ENCODE measurements around the gene CAMK2A.

CAMK2A gene

DNA sequence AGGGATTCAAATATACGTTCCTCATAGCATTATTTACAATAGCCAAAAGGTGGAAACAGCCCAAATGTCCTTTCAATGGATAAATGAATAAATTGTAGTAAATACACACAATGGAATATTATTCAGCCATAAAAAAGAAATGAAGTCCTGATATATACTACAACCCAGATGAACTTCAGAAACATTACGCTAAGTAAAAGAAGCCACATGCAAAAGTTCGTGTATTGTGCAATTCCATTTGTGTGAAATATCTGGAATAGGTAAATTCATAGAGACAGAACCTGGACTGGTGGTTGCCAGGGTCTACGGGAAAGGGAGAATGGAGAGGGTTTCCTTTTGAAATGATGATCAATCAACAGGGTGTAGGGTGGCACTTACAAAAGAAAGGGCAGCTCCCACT, 25.7 kb upstream of the CAMK2A start:
- no peak for DNase-seq

DNA sequence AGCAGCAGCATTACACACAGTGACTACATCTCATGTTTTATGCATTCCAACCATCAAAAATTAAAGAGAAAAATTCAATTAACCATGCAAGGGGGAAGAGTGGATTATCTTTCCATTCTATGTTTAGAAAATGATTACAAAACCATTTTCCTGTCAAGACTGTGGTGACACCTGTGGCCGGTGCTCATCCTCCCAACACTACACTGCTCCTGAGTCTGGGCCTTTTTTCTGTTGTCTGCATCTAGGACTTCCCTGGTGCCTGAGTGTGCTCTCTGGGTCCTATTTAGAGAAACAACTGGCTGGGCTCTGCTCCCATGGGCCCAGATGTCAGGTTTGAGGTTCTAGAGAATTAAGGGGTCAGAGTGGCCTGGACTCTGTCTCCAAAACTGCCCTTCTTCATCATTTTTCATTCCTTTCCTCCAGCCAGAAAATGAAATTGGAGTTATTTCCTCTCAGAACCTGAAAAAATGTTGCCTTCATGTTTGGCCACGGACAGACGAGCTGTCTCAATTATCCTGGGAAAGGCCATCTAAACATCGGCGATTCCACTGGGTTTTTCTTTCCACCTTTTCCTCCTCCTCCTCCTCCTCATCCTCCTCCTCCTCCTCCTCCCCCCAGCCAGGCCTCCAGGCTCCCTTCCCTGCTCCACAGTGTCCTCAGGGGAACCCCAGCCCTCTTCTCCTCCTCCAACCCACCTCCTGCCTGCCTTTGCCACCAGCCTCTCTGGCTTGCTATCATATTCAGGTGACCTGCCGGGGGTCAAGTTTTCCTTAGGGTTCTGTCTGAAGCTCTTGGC, 24.5 kb upstream of the CAMK2A start:
- DNase-seq: no peak

DNA sequence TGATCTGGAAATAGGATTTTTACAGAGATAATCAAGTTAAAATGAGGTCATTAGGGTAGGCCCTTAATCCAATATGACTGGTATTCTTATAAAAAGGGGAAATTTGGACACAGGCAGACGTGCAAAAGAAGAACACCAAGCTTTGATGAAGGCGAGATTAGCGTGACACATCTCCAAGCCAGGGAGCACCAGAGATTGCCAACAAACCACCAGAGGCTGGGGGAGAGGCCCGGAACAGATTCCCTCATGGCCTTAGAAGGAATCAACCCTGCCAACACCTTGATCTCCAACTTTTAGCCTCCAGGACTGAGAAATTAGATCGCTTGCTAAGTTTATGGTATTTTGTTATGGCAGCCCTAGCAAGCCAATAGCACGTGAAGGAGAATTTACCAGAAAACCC, 23.9 kb upstream of the CAMK2A start:
- no peak for DNase-seq

DNA sequence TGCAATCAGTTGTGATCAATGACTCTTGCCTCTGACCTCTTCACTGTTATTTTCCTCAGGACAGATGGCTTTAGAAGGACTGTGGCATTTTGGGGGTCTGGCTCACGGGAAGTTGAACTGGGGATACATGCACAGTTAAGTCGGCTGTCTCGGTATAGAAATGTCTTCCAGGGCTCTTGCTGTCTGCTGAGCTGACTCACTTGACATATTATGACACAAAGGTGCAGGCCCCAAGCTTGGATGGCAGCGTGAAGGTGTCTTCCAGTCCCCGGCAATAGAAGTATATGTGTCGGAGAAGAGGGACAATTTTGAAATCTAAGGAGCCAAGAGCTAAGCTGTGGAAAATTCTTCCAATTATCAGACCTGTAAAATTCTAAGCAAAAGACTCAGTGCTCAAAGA, 22.9 kb upstream of the CAMK2A start:
- DNase-seq: no peak

DNA sequence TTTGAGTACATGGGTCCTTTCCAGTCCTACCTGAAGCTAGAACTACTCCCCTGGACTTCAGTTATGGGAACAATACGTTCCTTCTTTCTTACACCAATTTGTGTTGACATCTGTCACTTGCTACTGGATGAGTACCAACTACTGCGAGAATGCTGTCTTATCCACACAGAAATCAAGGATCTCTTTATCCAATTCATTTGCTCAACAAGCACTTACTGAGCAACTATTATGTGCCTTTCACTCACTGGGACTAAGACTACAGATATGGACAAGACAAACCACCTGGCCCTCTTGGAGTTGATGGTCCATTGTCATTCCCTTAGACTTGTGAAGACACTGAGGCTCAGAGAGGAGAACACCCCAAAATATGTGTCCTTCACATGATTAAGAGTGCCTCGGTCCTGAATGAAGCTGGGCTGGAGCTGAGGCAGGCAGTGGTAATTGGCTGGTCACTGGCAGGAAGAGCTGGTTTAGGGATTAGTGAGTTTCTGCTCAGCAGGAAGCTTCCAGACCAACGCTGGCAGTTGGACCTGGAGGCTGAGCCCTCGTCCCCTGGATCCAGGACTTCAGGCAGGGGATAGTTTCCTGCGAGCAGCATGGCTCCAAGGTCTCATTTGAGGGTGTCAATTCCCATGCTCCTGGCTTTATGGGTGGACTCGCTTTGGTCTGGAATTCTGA, 21.6 kb upstream of the CAMK2A start:
- no peak for DNase-seq

DNA sequence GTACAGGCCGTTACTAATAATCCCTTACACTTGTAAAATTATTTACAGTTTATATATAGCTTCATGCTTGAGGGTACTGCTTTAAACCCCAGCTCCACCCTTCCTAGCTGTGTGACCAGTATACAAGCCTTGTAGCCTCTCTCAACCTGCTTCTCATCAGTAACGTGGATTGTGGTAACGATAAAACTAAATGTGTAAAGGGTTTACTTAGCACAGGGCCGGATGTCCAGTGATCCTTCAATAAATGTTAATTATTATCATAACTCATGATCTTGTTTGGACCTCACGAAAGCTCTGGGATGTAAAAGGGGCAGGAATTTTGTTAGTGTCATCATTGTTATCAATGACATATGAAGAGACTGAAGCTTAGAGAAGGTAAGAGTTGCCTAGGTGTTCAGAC, 20.7 kb upstream of the CAMK2A start:
- DNase-seq: no peak

DNA sequence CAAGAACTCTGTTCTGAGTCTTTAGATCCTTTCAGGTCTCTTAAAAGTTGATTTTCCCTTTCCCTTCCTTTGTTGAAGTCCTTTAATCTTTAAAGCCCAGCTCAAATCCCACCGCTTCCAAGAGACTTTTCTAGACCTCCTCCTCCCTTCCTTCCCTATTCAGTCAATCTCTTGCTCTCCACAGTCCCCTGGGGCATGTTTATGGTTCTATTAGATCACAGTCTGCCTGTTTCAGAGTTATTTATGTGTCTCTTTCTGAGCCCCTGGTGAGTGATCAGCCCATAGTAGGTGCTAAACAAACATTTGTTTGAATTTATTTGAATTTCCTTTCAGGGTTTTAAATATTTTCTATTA, 20.3 kb upstream of the CAMK2A start:
- no peak for DNase-seq

DNA sequence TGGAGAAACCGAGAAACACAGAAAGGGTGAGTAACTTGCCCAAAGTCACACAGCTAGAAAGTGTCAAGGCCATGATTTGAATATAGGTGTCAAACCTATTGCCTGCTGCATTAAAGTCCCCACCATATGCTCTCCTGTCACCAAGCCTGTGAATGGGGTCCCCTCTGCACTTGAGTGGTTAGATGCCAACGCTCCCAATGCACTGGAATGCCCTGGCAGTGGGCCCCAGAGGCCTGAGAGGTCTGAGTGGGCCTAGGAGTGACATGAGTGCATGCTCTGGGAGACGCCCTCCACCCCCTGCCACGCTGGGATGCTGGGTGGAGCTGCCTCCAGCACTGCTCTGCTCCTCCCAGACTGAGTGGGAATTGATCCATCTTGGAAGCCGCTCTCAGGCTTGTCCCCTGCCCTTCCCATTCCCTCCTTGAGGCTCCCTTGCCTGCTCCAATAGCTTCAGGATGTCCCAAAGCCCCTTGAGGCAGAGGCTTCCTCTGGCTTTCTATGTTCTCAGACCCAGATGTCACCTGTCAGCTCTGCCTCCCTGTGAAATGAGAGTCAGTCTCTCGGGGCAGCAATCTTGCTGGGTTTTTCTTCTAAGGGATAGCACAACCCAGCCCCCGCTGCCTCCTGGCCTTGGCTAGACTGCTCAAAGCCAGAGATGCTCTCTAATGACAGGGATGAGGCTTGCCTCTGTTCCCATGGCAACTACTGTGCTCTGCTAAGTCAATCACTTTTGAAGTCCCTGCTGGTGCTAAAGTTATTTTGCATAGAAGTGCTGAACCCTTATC, 19.7 kb upstream of the CAMK2A start:
- DNase-seq: no peak

DNA sequence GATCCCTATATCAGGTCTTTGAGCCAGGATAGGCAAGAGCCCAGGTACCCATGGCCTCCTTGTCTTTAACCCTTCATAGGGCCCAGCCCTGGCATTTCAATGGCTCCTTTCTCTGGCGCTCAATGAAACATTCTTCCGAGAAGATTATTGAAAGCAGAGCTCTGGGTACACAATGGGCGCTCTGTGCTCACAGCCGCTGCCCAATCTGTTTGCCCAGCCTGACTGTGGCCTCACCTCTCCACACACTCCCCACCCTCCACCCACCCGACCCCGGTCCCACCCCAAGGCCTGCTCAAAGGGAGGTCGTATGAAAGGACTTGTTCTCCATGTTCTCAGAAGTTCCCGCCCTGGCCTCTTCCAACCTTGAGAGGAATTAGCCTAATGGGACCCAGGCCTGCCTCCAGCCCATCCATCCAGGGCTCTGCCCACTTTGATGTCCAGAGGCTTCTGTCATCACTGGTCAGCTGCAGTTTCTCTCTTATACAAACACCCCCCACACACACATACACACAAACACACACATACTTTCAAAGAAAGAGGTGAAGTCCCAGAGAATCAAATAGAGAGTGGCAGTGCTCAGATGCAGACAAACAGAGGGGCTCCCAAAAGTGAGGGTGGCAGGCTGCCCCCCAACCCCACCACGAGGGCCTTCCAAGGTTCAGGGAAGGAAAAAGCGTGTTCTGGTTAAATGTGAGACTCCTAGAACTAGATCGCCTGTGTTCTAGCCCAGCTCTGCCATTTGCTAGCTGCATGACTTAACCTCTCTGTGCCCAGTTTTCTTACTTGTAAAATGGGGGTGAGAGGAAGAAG, 18.2 kb upstream of the CAMK2A start:
- no peak for DNase-seq

DNA sequence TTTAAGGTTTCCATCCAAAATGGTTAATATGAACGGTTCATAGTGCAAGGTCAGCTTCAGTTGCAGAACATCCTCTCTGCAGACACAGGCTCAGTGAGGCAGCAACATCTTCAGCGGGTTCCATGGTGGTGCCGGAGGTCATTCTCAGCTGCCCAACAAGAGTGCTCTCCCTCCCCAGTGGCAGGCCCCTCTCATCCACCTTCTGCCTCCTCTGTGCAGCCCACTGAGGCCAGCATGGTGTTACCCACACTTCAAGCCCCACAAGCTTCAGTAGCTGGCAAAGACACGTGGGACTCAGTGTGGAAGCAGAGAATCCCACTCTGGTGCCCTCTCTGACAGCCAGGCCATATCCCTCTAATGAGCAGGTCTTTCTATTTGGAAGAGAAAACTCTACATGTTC, 17.2 kb upstream of the CAMK2A start:
- DNase-seq: no peak

DNA sequence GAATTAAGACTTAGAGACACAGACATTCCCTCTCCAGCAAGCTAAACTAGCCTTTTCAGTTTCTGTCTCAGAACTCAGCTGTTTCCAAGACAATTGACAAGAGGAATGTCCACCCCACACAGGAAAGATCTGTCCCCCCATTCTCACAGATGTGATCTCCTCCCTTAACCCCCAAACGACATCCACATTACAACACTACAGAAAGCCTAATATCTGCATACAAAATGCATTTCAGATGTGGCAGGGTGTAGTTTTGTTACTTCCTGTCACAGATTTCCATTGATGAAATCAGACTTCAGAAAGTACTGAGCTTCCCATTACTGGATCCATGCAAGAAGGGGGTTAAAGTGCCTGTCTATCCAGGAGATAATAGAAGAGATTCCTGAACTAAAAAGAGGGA, 16.0 kb upstream of the CAMK2A start:
- no peak for DNase-seq

DNA sequence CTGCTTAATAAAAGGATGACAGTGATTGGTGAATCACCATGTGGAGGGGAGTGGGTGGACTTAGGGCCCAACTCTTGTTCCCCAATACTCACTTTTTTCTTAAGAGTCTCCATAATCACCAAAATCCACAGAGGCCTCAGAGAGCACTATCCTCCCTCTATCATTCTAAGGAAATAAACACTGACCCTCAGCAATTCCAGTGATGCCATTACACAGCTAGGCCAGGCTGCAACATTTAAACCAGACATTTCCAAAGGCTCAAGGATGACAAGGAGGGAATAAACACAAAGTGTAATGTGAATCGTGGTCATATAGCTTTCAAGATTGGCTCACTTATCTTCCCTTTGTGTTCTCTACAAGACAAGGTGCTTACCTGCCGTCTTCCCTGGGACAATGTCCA, 15.5 kb upstream of the CAMK2A start:
- DNase-seq: no peak

DNA sequence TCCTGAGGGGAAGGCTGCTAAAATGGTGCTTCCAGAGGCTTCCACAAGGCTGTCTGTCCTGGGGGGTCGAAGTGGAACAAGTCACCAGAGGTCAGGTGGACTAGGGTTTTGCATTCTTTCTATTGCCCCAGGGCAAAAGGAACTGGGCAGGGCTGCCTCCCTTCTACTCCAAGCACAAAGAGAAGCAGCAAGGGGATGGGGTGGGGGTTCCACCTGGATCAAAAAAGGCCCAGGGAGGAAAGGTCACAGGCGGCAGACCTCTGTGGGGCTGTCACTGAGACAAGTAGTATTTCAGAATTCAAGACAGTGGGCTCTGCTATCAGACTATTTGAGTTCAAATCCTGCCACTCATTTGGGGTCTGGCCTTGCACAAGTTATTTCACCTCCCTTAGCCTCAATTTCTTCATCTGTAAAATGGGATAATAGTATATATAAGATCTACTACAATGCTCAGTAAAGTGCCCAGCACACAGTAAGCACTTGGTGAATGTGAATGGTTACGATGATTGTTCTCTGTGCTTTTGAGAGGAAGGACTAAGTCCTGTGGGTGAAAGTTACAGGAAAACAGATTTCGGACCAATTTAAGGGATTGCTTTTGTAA, 15.0 kb upstream of the CAMK2A start:
- DNase-seq: no peak

DNA sequence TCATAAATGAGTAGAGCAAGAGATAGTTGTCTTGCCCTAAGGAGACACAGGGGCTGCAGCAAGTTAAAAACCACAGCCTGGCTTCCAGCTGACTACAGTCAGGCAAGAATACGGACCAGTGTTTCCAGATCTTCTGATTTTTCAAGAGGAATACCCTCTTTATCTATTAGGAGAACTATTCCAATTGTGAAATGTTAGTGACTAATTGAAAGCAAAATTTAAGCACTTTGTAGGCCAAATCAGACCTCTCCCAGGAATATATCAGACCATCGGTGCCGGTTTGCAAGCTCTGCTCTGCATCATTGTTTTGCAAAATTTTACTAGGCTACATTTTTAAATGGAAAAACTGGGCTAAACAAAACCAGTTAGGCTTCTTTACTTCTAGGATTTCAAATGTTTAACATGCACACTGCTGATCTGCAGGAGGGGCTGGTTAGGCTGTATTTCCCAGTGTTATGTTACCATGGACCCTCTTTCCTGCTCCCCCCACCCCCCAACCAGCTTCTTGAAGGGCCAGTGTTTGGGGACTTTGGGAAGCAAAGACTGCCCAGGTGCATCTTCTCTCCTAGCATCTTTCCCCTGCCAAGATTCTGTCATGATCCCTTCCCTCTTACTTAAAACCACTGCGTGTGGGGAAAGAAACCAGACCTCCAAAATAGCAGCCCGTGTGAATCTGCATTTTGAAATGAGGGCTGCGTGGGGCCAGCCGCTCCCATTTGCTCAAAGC, 14.2 kb upstream of the CAMK2A start:
- no peak for DNase-seq

DNA sequence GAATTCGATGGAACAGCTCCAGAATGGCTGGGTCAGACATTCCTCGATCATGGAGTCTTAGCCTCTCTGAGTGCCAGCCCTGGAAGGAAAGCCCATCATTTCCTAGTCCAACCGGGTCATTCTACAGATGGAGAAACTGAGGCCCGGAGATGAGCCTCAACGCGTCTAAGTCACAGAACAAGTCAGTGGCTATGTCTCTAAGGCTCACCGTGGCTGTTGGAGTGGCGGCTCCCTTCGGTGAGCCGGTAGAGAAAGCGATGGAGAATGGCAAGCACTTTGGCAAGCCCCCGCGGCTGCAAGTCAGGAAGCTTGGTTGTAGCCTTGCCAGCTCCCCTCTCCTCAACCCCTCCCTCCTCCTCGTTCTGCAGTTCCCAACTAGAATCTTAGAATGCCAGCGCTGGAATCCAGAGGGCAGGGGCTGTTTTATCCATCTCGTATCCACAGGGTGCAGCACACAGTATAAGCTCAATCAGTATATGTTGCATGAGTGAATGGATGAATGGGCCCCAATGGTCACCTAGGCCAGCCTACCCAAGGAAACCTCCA, 13.6 kb upstream of the CAMK2A start:
- DNase-seq: no peak

DNA sequence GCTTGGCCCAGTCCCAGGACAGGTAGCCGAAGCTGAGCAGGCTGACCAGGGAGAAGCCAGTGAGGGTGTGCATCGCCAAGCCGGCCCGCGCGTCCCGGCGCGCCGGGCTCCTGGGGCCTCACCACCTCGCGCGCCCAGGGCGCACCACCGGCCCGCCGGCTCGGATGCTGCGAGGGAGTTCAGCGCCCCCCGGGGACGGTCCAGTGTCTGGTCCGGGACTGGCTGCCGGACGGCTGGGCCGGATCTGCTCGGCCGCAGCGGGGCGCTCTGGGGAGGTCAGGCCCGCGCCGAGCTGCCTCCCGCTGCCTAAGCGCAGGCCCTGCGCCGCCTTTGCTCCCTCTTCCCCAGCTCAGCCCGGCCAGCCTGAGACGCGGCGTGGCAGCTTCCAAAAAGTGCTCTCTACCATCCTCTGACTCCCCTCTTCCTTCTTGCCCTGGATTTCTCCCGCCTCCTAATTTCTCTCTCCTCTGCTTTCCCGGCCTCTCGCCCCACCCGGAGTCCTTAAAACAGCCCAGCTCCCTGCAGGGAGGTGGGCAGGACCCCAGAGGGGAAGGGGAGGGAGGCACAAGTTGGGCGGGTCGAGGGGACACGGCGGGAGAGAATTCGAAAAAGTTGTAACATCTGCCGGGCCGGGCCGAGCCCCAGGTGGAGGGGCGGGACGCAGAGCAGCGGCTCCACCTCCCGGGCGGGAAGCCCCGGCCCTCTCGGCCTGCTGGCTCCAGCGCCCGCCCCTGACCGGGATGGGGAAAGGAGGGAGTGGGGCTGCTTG, 12.9 kb upstream of the CAMK2A start, which contains the start of gene ARSI:
Gene ARSI (minus strand): TSS at position 605 of the 769 bp plus-strand sequence. CDS start 532 bp downstream, at position 73.
- DNase-seq: no peak

DNA sequence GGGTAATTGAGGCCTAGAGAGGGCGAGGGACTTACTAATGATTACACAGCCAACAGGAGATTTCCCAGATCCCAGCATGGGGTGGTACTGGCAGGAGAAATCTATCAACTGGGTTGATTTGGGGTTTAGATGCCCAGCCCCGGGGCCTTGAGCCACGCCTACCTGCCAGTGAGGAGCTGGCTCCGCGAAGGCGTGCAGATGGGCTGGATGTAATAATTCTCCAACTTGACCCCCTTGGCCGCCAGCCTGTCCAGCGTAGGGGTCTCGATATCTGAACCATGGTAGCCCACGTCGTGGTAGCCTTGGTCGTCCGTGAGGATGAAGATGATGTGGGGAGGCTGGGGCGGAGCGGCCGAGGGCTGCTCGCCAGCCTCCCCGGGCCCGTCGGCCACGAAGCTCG, 12.3 kb upstream of the CAMK2A start:
- DNase-seq: no peak

DNA sequence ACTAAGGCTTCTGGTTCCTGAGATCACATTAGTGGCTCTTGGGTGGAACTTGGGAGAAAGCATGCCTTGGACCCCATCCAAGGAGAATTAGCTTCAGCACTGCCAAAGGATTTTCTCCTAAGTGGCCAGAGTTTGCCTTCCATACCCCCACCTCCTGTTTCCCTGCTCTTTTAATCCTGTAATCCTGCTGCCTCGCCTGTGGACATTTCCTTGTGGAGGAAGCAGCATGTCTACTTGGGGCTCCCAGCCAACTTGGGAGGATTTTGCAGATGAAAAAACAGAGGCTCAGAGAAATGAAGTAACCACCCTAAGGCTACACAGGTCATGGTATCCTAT, 11.6 kb upstream of the CAMK2A start:
- DNase-seq: no peak

DNA sequence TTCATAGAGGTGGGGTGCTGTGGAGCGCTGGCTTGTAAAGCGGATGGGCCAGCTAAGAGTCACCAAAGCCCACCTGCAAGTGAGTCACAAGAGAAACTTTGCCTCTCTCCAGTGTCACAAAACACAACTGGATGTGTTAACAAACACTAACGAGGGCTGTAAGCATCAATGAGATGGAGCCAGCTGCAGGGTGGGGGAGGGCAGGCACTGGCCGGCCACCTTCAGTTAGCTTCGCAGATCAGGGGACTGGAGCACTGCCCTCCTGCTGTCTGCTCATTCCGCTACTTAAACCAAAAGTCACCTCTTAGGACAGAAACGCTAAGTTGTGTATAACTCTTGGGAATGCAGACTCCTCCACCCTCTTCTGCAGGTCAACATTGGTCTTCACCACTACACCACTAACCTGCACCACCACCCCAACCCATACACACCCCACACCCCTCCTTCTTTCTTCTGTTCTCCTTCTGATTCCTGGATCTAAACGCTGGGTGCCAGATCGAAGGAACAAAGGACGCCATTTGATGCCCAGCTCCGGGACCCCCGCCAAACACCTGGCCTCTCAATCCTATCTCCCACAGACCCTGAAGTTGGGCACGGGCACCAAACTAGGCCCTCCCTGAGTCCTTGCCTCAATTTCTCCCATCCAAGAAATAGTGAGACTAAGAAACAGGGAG, 11.1 kb upstream of the CAMK2A start:
- DNase-seq: no peak
